Activated CD4-positive, alpha-beta T cell treated with anti-CD3 and anti-CD28 coated beads, Interleukin-2, amount 50 U/mL, for 16 hours (primary cell): ENCODE data around the gene FOXE3.
"Not testable (repeated sequence)": the region's sequence is repeated elsewhere in the genome, so short reads cannot be mapped to it uniquely, and the experiment has no call there.

Experiments
- DNase-seq: peaks from one replicate; pipeline ENCODE4 v3.0.0-alpha.2; 2020

Gene FOXE3

GRCh38 chr1:47452426-47452825, 36.3 kb downstream of the FOXE3 start:
- DNase-seq, result no peak

- DNase-seq, result not testable (repeated sequence)
Measured at GRCh38 chr1:47453910-47454309, 37.8 kb downstream of the FOXE3 start.

GRCh38 chr1:47456250-47456649, 40.2 kb downstream of the FOXE3 start:
- no peak for DNase-seq

GRCh38 chr1:47457547-47457946, 41.5 kb downstream of the FOXE3 start:
- not testable (repeated sequence) for DNase-seq

- no peak for DNase-seq
Measured at GRCh38 chr1:47459253-47459788, 43.2 kb downstream of the FOXE3 start.

GRCh38 chr1:47460040-47460439, 44.0 kb downstream of the FOXE3 start:
- no peak for DNase-seq

GRCh38 chr1:47460456-47460855, 44.4 kb downstream of the FOXE3 start:
- DNase-seq, result no peak

- DNase-seq, result no peak
Measured at GRCh38 chr1:47465605-47466004, 49.5 kb downstream of the FOXE3 start.
